ENCODE measurements around the gene ZBTB20. TPM values are rescaled to one million over a fixed set of nuclear protein-coding genes. Genes with fewer than 3 reads are reported as not detected.

The ZBTB20 gene
- total RNA-seq, 1 experiment from 2014 or later: 3.7 TPM

GRCh38 chr3:114998971-114999579 lies 148.0 kb downstream of the ZBTB20 start:
- BruUV-seq (replicated peaks): no TSS peak
- ATAC-seq: no peak
- no peak overlapping the region for H3K4me2 ChIP-seq (ENCODE audit: low read length)
- H3K4me3 ChIP-seq (ENCODE audit: low read length): no peak overlapping the region
- H3F3A ChIP-seq (ENCODE audit: low read length, unreplicated experiment): no peaks in the 10 kb centered on the region
- no peaks in the 10 kb centered on the region for H3K27me3 ChIP-seq (ENCODE audit: low read length)
- ChIA-PET POLR2A (ENCODE audit: unreplicated experiment) (no interaction called here), CTCF (no interaction called here)
- no peak for DNase-seq
- intact Hi-C loops (cut with micrococcal nuclease): no loop called here
- H3K79me2 ChIP-seq (ENCODE audit: low read length): no peaks in the 10 kb centered on the region
- no peaks in the 10 kb centered on the region for H4K20me1 ChIP-seq (ENCODE audit: low read length)
- no peaks in the 10 kb centered on the region for H3K9me3 ChIP-seq (ENCODE audit: low read length)
- no peaks in the 10 kb centered on the region for H3K4me1 ChIP-seq (ENCODE audit: insufficient read depth, low read length)
- no peak overlapping the region for H2AFZ ChIP-seq (ENCODE audit: low read length)
- no peaks in the 10 kb centered on the region for H3K36me3 ChIP-seq (ENCODE audit: low read depth, low read length)
- no peak overlapping the region for H3K9ac ChIP-seq (ENCODE audit: low read length)
- TF ChIP-seq EZH2phosphoT487 (IDR thresholded peaks at IDR 0.05; ENCODE audit: borderline replicate concordance, low read length) (no peak), CTCF (conservative IDR thresholded peaks at IDR 0.05; ENCODE audit: low read depth, low read length) (no peak), EZH2 (IDR thresholded peaks at IDR 0.05; ENCODE audit: low read length, unreplicated experiment) (no peak)
- H3K9me2 ChIP-seq (replicated peaks; ENCODE audit: low read length): no peaks in the 10 kb centered on the region
- no peak overlapping the region for H3K27ac ChIP-seq (ENCODE audit: low read length)

GRCh38 chr3:114994554-114995341 lies 152.3 kb downstream of the ZBTB20 start:
- no peak overlapping the region for H2AFZ ChIP-seq (ENCODE audit: low read length)
- H4K20me1 ChIP-seq (ENCODE audit: low read length): no peaks in the 10 kb centered on the region
- H3K4me1 ChIP-seq (ENCODE audit: insufficient read depth, low read length): no peaks in the 10 kb centered on the region
- no TSS peak for BruUV-seq (replicated peaks)
- ATAC-seq: no peak
- H3K27me3 ChIP-seq (ENCODE audit: low read length): no peaks in the 10 kb centered on the region
- no peaks in the 10 kb centered on the region for H3K9me2 ChIP-seq (replicated peaks; ENCODE audit: low read length)
- H3K4me2 ChIP-seq (ENCODE audit: low read length): no peak overlapping the region
- no peak overlapping the region for H3K27ac ChIP-seq (ENCODE audit: low read length)
- H3K9ac ChIP-seq (ENCODE audit: low read length): no peak overlapping the region
- ChIA-PET CTCF (no interaction called here), POLR2A (ENCODE audit: unreplicated experiment) (interaction anchor here (0.7 kb wide), 1 partner anchor 21 kb away, joined by 3 read pairs; no protein-coding TSS in a partner anchor)
- DNase-seq: no peak
- H3F3A ChIP-seq (ENCODE audit: low read length, unreplicated experiment): no peaks in the 10 kb centered on the region
- no peaks in the 10 kb centered on the region for H3K9me3 ChIP-seq (ENCODE audit: low read length)
- H3K4me3 ChIP-seq (ENCODE audit: low read length): no peak overlapping the region
- TF ChIP-seq EZH2 (IDR thresholded peaks at IDR 0.05; ENCODE audit: low read length, unreplicated experiment) (no peak), EZH2phosphoT487 (IDR thresholded peaks at IDR 0.05; ENCODE audit: borderline replicate concordance, low read length) (no peak), CTCF (conservative IDR thresholded peaks at IDR 0.05; ENCODE audit: low read depth, low read length) (no peak)
- intact Hi-C loops (cut with micrococcal nuclease): no loop called here
- no peaks in the 10 kb centered on the region for H3K79me2 ChIP-seq (ENCODE audit: low read length)
- H3K36me3 ChIP-seq (ENCODE audit: low read depth, low read length): no peaks in the 10 kb centered on the region

GRCh38 chr3:114985776-114986175 lies 161.3 kb downstream of the ZBTB20 start:
- Histone ChIP-seq H3K27me3 (ENCODE audit: low read length) (no peaks in the 10 kb centered on the region), H3F3A (ENCODE audit: low read length, unreplicated experiment) (no peaks in the 10 kb centered on the region), H2AFZ (ENCODE audit: low read length) (no peak overlapping the region), H3K79me2 (ENCODE audit: low read length) (no peaks in the 10 kb centered on the region), H3K4me2 (ENCODE audit: low read length) (no peak overlapping the region), H3K27ac (ENCODE audit: low read length) (no peak overlapping the region), H3K9me2 (replicated peaks; ENCODE audit: low read length) (no peaks in the 10 kb centered on the region), H3K9ac (ENCODE audit: low read length) (no peak overlapping the region), H4K20me1 (ENCODE audit: low read length) (no peaks in the 10 kb centered on the region), H3K4me1 (ENCODE audit: insufficient read depth, low read length) (no peaks in the 10 kb centered on the region), H3K4me3 (ENCODE audit: low read length) (no peak overlapping the region), H3K36me3 (ENCODE audit: low read depth, low read length) (no peaks in the 10 kb centered on the region), H3K9me3 (ENCODE audit: low read length) (no peaks in the 10 kb centered on the region)
- ChIA-PET CTCF (no interaction called here), POLR2A (ENCODE audit: unreplicated experiment) (no interaction called here)
- no TSS peak for BruUV-seq (replicated peaks)
- no peak for ATAC-seq
- no peak for DNase-seq
- TF ChIP-seq CTCF (conservative IDR thresholded peaks at IDR 0.05; ENCODE audit: low read depth, low read length): no peak
- no peak for TF ChIP-seq EZH2phosphoT487 (IDR thresholded peaks at IDR 0.05; ENCODE audit: borderline replicate concordance, low read length)
- no peak for TF ChIP-seq EZH2 (IDR thresholded peaks at IDR 0.05; ENCODE audit: low read length, unreplicated experiment)
- intact Hi-C loops (cut with micrococcal nuclease): no loop called here

All from PC-3 (cell line).